Calu3 (cell line): ENCODE measurements around the gene PCDHGB4. TPM values are rescaled to one million over a fixed set of nuclear protein-coding genes. Genes with fewer than 3 reads are reported as not detected.
"Not testable (repeated sequence)": the region's sequence is repeated elsewhere in the genome, so short reads cannot be mapped to it uniquely, and the experiment has no call there.

Experiments
- BruUV-seq: library from RNA; stranded (reverse); fragments of 400-500 nt; replicated peaks from 2 replicates; lab custom pipeline; 2021; lab: Mats Ljungman, UMichigan
- CTCF ChIA-PET: fragments of 300-600 bp; sonication (Branson Sonifier 250); formaldehyde crosslinking; loops from one replicate; lab custom pipeline; 2022; ENCODE audit warnings: antibody characterized with exemption; lab: Charles Lee
- DNase-seq: peaks from one replicate; pipeline ENCODE4 v3.0.0; 2022
- H3K27ac Mint-ChIP-seq: one replicate; pipeline ENCODE4 v1.8.0; 2022; ENCODE audit warnings: mixed read lengths; ENCODE audit not compliant: unreplicated experiment
- H3K27me3 Mint-ChIP-seq: one replicate; pipeline ENCODE4 v1.8.0; 2022; ENCODE audit warnings: mixed read lengths; ENCODE audit not compliant: unreplicated experiment
- H3K36me3 Mint-ChIP-seq: one replicate; pipeline ENCODE4 v1.8.0; 2022; ENCODE audit warnings: mild to moderate bottlenecking, moderate library complexity, mixed read lengths; ENCODE audit not compliant: insufficient read depth, unreplicated experiment
- H3K4me1 Mint-ChIP-seq: one replicate; pipeline ENCODE4 v1.8.0; 2022; ENCODE audit warnings: mild to moderate bottlenecking, low read depth, mixed read lengths; ENCODE audit not compliant: unreplicated experiment
- H3K4me3 Mint-ChIP-seq: one replicate; pipeline ENCODE4 v1.8.0; 2022; ENCODE audit warnings: mild to moderate bottlenecking, low read depth, moderate library complexity, mixed read lengths; ENCODE audit not compliant: unreplicated experiment
- H3K9me3 Mint-ChIP-seq: one replicate; pipeline ENCODE4 v1.8.0; 2022; ENCODE audit warnings: low read depth, mixed read lengths; ENCODE audit not compliant: unreplicated experiment
- CTCF ChIP-seq: fragments of 200-600 bp; IDR thresholded peaks from one replicate; pipeline ENCODE4 v1.8.0; 2022; ENCODE audit warnings: antibody characterized with exemption; ENCODE audit not compliant: unreplicated experiment
- intact Hi-C: fragments of 100-400 bp; cut with micrococcal nuclease; formaldehyde crosslinking; loops from one replicate; pipeline ENCODE4 v1.10.0; 2022; ENCODE audit not compliant: unreplicated experiment
- total RNA-seq: library from RNA; stranded (reverse); gene quantifications from 2 replicates; pipeline ENCODE4 v1.2.3, GENCODE V29; 2022

PCDHGB4 gene
- total RNA-seq, 1 experiment from 2014 or later: 8.2 TPM

- no peaks in the 10 kb centered on the region for H3K4me1 Mint-ChIP-seq
- no peak for DNase-seq
- no peak overlapping the region for H3K27ac Mint-ChIP-seq
- BruUV-seq: no TSS peak
- H3K36me3 Mint-ChIP-seq: peaks cover 9% of the 10 kb centered on the region
- H3K9me3 Mint-ChIP-seq: peaks cover 17% of the 10 kb centered on the region
- CTCF ChIA-PET: no interaction called here
- H3K4me3 Mint-ChIP-seq: no peak overlapping the region
- no peaks in the 10 kb centered on the region for H3K27me3 Mint-ChIP-seq
- TF ChIP-seq CTCF: no peak
- intact Hi-C loops: no loop called here
Measured at GRCh38 chr5:141389153-141390042, 1.9 kb downstream of the PCDHGB4 start.

DNA sequence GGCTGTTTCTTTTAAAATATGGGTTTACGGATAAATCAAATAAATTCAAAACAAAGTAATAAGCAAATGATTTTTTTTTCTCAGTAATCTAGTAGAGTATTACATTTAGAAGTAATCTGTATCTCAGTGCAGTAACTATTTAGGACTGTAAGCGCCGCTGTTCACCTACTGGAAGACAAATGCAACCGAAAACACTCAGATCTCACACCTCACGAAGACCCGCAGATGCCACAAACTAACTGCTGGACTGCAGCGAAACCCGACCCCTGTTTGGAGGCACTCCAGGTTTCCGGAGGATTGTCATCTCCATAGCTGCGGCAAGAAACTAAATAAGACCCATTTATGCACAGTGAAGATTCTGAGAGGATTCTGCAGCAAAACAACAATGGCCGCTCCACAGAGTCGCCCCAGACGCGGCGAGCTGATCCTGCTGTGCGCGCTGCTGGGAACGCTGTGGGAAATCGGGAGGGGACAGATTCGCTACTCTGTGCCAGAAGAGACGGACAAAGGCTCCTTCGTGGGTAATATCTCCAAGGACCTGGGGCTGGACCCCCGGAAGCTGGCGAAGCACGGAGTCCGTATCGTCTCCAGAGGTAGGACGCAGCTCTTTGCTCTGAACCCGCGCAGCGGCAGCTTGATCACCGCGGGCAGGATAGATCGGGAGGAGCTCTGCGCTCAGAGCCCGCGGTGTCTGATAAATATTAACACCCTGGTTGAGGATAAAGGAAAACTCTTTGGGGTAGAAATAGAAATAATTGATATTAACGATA, 5.1 kb downstream of the PCDHGB4 start, which contains the start of gene PCDHGA8:
Gene PCDHGA8, plus strand, starts transcription at position 205 of the 770 bp plus-strand sequence. Its CDS starts 181 bp downstream, at position 386.
- H3K27me3 Mint-ChIP-seq: no peaks in the 10 kb centered on the region
- peaks cover 9% of the 10 kb centered on the region for H3K36me3 Mint-ChIP-seq
- CTCF ChIA-PET: no interaction called here
- no peak for DNase-seq
- H3K9me3 Mint-ChIP-seq: peaks cover 20% of the 10 kb centered on the region
- intact Hi-C loops: no loop called here
- H3K4me1 Mint-ChIP-seq: no peaks in the 10 kb centered on the region
- no peak for TF ChIP-seq CTCF
- no peak within 1 kb of the TSS for H3K27ac Mint-ChIP-seq
- H3K4me3 Mint-ChIP-seq: no peak within 1 kb of the TSS
- no TSS peak for BruUV-seq

DNA sequence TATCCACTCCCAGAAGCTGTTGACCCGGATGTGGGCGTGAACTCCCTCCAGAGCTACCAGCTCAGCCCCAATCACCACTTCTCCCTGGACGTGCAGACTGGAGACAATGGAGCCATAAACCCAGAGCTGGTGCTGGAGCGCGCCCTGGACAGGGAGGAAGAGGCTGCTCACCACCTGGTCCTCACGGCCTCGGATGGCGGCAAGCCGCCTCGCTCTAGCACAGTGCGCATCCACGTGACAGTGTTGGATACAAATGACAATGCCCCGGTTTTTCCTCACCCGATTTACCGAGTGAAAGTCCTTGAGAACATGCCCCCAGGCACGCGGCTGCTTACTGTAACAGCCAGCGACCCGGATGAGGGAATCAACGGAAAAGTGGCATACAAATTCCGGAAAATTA, 5.8 kb downstream of the PCDHGB4 start:
- Mint-ChIP-seq H3K36me3 (peaks cover 9% of the 10 kb centered on the region), H3K27ac (no peak overlapping the region), H3K4me1 (no peaks in the 10 kb centered on the region), H3K4me3 (no peak overlapping the region), H3K9me3 (peaks cover 20% of the 10 kb centered on the region), H3K27me3 (no peaks in the 10 kb centered on the region)
- intact Hi-C loops: no loop called here
- no TSS peak for BruUV-seq
- CTCF ChIA-PET: no interaction called here
- DNase-seq: no peak
- no peak for TF ChIP-seq CTCF

- Mint-ChIP-seq H3K9me3 (peaks cover 13% of the 10 kb centered on the region), H3K36me3 (peaks cover 13% of the 10 kb centered on the region)
- BruUV-seq, CTCF ChIA-PET, H3K4me3 Mint-ChIP-seq, H3K4me1 Mint-ChIP-seq, DNase-seq, intact Hi-C loops, H3K27ac Mint-ChIP-seq, H3K27me3 Mint-ChIP-seq: not testable (repeated sequence)
Measured at GRCh38 chr5:141394401-141395187, 7.1 kb downstream of the PCDHGB4 start.
